Ectodermal cell (in vitro differentiated cells): ENCODE results near the gene SETD9.
A peak's percentile ranks its signal among the peaks of the same experiment; 100 is the strongest.

ENCODE experiments used
- H3K27ac ChIP-seq: 2 replicates; pipeline ENCODE4 v1.7.0; 2013; ENCODE audit warnings: mild to moderate bottlenecking, low read depth, low read length; ENCODE audit not compliant: insufficient read depth, poor library complexity, severe bottlenecking
- H3K27me3 ChIP-seq: 2 replicates; pipeline ENCODE4 v1.7.0; 2013; ENCODE audit warnings: mild to moderate bottlenecking, low read length; ENCODE audit not compliant: insufficient read depth, control insufficient read depth, poor library complexity, severe bottlenecking
- H3K36me3 ChIP-seq: one replicate; pipeline ENCODE4 v1.7.0; 2013; ENCODE audit warnings: low read length; ENCODE audit not compliant: control insufficient read depth, insufficient read depth
- H3K4me1 ChIP-seq: one replicate; pipeline ENCODE4 v1.7.0; 2013; ENCODE audit warnings: low read length; ENCODE audit not compliant: control insufficient read depth, insufficient read depth
- H3K4me3 ChIP-seq: 2 replicates; pipeline ENCODE4 v1.7.0; 2013; ENCODE audit warnings: low read depth, low read length, control low read depth; ENCODE audit not compliant: insufficient read depth
- H3K9me3 ChIP-seq: 2 replicates; pipeline ENCODE4 v1.7.0; 2013; ENCODE audit warnings: mild to moderate bottlenecking, low read length, moderate library complexity; ENCODE audit not compliant: control insufficient read depth
- WGBS, 2 experiments: methylation state at CpG; one replicate each; pipeline ENCODE4 v1.1.7; 2013; ENCODE audit warnings: missing lambda C conversion rate in 2 of 2; 5-methylcytosine and 5-hydroxymethylcytosine counted together

SETD9 gene

DNA sequence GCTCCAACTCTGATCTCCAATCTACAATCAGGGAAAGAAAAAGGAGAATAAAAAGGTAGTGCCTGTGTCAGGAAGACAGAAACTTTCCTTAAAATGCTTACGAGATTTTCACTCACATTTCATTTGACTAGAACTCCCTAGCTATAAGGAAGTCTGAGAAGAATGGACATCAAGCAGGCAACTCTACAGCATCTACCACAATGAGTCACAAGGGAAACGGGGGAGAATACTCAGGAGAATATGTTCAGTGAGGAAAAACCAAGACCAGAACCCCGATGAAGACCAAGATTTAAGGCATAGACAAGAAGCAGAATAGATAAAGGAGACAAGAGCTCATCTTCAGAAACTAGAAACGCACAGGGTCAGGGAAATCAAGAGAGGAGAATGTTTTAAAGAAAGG, 9.0 kb upstream of the SETD9 start:
- Histone ChIP-seq H3K27me3 (no peaks in the 10 kb centered on the region), H3K9me3 (no peaks in the 10 kb centered on the region), H3K36me3 (no peaks in the 10 kb centered on the region), H3K4me1 (no peaks in the 10 kb centered on the region), H3K27ac (no peak overlapping the region), H3K4me3 (no peak overlapping the region)
- 86 to 88% methylated on average over 4 of the region's 4 CpGs for WGBS, 2 experiments

DNA sequence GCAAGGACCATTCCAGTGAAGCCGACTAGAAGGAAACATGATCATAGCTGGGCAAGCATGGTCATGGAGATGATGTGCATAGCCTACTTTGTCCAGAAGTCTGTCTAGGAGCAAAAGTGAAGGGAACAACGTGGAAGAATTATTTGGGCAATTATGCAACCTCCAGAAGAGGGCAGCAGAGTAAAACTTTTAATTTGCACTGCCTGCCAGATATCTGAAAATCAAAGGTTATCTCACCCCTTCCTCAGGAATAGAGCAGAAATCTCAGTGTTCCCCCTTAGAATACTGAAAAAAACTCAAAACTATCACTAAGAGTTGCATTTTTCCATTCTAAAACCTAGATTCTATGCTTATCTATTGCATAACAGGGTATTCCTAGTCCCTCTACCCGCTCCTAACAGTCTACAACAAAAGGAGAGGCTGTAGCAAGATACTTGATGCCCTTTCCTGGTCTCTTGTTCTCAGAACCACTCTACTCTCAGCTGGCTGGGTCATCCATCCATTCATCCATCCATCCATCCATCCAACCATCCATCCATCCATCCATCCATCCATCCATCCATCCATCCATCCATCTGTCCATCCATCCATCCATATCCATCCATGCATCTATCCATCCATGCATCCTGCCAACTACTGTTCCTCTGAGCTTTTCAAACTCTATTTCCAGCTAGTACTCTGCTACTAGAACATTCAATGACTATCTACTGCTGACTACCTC, 8.4 kb upstream of the SETD9 start:
- Histone ChIP-seq H3K27ac (no peak overlapping the region), H3K4me3 (no peak overlapping the region), H3K4me1 (no peaks in the 10 kb centered on the region), H3K27me3 (no peaks in the 10 kb centered on the region), H3K9me3 (no peaks in the 10 kb centered on the region), H3K36me3 (no peaks in the 10 kb centered on the region)
- WGBS, 2 experiments, result 40 to 42% methylated on average over 3 of the region's 3 CpGs

DNA sequence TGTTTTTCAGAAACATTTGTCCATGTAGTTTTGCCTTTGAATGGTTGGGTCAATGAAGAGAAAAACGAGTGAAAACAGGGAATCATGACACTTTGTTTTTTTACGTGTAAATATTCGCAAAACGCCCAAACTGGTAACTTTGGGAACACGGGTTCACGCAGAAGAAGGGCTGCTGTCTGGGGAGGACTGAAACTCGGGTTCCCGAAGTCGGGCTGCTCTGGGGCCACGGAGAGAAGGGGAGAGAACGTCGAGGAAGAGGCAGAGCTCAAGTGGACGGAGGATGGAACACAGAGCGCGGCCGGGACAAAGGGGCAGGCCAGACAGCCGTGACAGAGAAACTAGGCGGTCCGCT, 478 bp upstream of the SETD9 start:
- Histone ChIP-seq H3K36me3 (no peaks in the 10 kb centered on the region), H3K4me3 (peak overlapping the region; percentile 53), H3K27ac (peak overlapping the region; percentile 95), H3K9me3 (no peaks in the 10 kb centered on the region), H3K4me1 (peaks cover 6% of the 10 kb centered on the region), H3K27me3 (no peaks in the 10 kb centered on the region)
- 8% methylated on average over 19 of the region's 19 CpGs for WGBS, 2 experiments

DNA sequence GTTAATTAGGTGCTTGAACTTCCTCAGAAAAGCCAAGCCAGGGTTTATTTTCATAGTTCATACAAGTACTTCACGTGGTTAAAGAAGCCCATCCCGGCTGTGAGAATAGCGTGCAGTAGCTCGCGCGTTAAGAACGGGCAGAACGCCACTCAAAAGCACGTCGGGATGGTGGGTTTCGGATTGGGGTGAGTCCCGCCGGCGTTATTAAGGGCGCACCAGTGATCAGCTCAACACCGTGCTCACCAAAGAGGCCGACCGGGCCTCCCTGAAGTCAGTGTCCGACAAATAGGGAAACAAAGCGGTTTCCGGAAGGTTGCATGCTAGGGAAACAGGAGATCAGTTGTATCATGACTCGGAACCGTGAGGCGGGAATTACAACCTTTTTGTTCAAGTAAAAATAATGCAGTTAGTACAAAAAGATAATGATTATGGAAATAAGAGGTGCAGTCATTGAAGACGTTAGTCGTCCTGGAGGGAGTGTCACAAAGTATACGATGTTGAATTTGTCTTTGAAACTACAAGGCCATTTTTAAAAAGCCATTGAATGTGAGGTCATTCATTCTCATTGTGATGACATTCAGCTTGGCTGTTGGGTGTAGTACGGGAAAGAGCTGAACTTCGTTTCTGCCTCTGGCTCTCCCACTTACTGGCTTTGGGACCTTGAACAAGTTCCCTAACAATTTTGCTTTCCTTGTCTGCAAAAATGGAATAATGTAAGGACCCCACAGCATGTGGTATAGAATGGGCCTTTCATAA, 992 bp downstream of the SETD9 start:
- Histone ChIP-seq H3K27me3 (no peaks in the 10 kb centered on the region), H3K4me1 (peaks cover 6% of the 10 kb centered on the region), H3K4me3 (peak overlapping the region; percentile 65), H3K27ac (peak overlapping the region; percentile 89), H3K36me3 (no peaks in the 10 kb centered on the region), H3K9me3 (no peaks in the 10 kb centered on the region)
- WGBS, 2 experiments, result 21 to 27% methylated on average over 29 of the region's 29 CpGs

DNA sequence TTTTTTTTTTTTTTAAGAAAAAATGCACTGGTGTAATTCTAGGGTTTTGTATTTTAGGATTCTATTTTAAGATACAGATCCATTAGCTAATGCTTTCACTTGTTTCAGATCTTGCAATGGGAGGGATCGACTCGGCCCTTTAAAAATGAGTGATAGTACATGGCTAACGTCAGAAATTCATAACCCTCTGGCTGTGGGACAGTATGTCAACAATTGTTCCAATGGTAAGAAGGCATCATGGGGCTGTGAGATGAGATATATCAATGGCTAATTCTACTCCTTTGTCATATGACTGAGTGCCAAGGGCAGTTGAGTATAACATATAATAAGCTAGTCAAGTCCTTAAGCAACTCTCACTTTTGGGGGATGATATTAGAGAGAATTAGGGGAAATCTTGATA, 4.4 kb downstream of the SETD9 start:
- peaks cover 6% of the 10 kb centered on the region for H3K4me1 ChIP-seq
- H3K36me3 ChIP-seq, result no peaks in the 10 kb centered on the region
- 96% methylated on average over 3 of the region's 3 CpGs for WGBS, 2 experiments

DNA sequence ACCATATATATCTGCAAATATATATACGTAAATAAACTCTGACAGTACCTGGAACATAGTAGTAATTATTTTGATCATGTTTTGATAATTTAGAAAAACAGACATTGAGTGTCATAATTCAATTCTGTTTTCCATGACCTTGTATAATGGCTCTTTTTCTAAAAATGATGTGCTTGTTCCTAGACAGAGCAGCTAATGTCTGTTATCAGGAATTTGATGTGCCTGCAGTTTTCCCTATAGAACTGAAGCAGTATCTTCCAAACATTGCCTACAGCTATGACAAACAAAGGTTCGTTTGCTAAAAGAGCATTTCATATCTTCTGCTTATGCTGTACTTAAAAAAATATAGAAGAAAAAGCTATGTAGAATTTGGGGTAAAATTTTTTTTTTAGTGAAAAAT, 5.3 kb downstream of the SETD9 start:
- no peaks in the 10 kb centered on the region for H3K36me3 ChIP-seq
- peaks cover 6% of the 10 kb centered on the region for H3K4me1 ChIP-seq
- no peak overlapping the region for H3K4me3 ChIP-seq
- no peaks in the 10 kb centered on the region for H3K9me3 ChIP-seq
- WGBS, 2 experiments, result 100% methylated on average over 1 of the region's 2 CpGs; no CpG with 5 or more reads in 1 of the 2 experiments
- no peaks in the 10 kb centered on the region for H3K27me3 ChIP-seq
- no peak overlapping the region for H3K27ac ChIP-seq

More for the DNA sequence above, 4.4 kb downstream of the SETD9 start:
- no peaks in the 10 kb centered on the region for H3K27me3 ChIP-seq
- no peaks in the 10 kb centered on the region for H3K9me3 ChIP-seq
- no peak overlapping the region for H3K4me3 ChIP-seq
- H3K27ac ChIP-seq, result no peak overlapping the region

DNA sequence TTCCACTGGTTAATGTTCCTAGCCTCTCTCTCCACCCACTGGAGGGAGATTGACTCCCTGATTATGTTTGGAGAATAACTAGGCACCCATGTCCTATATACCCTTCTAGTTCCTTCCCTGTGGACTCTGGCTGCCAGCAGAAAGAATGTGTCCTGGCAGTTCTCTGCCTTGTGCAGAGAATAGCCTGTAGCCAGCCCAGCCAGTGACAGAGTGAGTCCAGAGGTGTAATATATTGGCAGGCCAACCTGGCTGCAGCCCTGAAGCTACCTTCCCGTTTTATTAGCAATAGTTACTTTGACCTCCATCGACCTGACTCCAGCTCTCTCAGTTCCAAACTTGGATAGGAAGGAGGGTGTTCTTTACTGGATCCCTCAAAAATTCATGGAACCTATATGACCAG, 8.1 kb downstream of the SETD9 start:
- 88 to 90% methylated on average over 2 of the region's 2 CpGs for WGBS, 2 experiments
- H3K9me3 ChIP-seq, result no peaks in the 10 kb centered on the region
- no peak overlapping the region for H3K4me3 ChIP-seq
- H3K4me1 ChIP-seq, result no peaks in the 10 kb centered on the region
- no peak overlapping the region for H3K27ac ChIP-seq
- peaks cover 3% of the 10 kb centered on the region for H3K36me3 ChIP-seq
- H3K27me3 ChIP-seq, result no peaks in the 10 kb centered on the region

DNA sequence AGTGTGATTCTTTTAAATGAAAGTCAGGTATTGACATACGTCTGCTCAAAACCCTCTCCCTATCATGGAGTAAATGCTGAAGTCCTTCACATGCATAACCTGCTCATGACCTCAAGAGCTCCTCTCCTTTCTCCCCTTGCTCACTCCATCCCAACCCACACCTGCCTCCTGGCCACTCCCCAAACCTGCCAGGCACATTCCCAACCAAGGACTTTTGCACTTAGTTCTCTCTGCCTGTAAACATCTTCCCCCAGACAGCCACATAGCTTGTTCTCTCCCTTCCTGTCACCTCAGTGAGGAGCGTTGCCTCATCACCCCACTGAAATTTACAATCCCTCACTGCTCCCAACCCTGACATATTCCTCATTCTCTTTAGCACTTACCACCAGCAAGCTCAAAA, 8.7 kb downstream of the SETD9 start:
- 89 to 90% methylated on average over 2 of the region's 2 CpGs for WGBS, 2 experiments
- H3K36me3 ChIP-seq, result peaks cover 8% of the 10 kb centered on the region

DNA sequence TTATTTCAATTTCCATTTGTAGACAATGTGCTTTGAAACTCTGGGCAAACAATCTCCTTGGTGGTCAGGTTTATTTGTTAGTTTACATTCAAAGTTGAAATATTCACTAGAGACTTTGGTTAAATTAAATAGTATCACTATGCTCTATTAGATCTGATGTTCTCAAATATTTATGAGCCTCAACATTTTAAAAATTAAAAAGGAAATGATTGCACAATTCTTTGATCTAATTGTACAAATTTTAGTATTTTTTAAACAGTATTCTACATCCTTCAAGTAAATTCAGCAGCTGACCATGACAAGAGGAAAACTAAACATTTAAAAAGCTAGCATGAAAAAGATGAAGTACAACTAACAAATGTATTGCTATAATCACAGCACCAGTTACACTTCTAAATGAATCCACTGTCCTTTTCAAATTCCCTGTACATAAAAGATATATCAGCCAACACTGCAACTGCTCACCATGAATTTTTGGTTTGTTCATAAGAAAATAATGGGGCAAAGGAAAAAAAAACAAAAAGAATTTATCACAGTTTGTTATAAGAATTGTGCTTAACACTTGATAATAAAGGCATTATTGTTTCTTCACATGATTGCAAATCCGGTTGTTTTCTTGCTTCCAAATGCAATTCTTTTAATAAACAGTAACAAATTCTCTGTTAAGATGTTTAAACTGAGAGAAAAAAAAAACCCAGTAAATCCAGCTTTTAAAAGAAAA, 10.7 kb downstream of the SETD9 start:
- Histone ChIP-seq H3K27me3 (no peaks in the 10 kb centered on the region), H3K27ac (no peak overlapping the region), H3K36me3 (peaks cover 18% of the 10 kb centered on the region), H3K4me3 (no peak overlapping the region), H3K4me1 (no peaks in the 10 kb centered on the region), H3K9me3 (no peaks in the 10 kb centered on the region)
- WGBS, 2 experiments, result no CpG with 5 or more reads among the region's 1 CpG

More for the DNA sequence above, 8.7 kb downstream of the SETD9 start:
- Histone ChIP-seq H3K27me3 (no peaks in the 10 kb centered on the region), H3K4me1 (no peaks in the 10 kb centered on the region), H3K9me3 (no peaks in the 10 kb centered on the region), H3K27ac (no peak overlapping the region), H3K4me3 (no peak overlapping the region)

DNA sequence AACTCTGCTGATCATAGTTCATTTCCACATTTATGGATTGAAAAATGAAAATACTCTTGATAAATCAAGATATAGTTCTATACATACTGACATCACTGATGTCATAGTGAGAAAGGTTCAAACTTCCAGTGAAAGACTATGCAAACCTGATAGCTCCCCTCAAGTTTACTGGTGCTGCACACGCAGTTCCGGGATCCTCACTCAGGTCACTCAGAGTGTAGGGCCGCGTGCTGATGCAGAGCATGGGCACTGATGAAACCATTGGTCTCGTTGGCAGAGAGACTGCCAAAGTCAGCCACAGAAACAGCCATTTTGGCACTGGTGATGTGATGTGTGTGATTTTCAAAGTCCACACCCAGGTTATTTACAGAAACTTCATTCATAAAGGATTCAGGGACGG, 13.5 kb downstream of the SETD9 start:
- WGBS, 2 experiments, result 96 to 97% methylated on average over 6 of the region's 6 CpGs
- H3K9me3 ChIP-seq, result no peaks in the 10 kb centered on the region
- H3K27ac ChIP-seq, result no peak overlapping the region
- no peaks in the 10 kb centered on the region for H3K4me1 ChIP-seq
- H3K36me3 ChIP-seq, result peaks cover 40% of the 10 kb centered on the region
- H3K4me3 ChIP-seq, result no peak overlapping the region
- H3K27me3 ChIP-seq, result no peaks in the 10 kb centered on the region
